Endothelial cell (in vitro differentiated cells): Measurements from ENCODE around the gene OR2G6. TPM values are rescaled to one million over a fixed set of nuclear protein-coding genes. Genes with fewer than 3 reads are reported as not detected.

Experiments
- DNase-seq: peaks from one replicate; pipeline ENCODE4 v3.0.0; 2021; ENCODE audit warnings: low spot score
- H3K27ac Mint-ChIP-seq: one replicate; pipeline ENCODE4 v1.8.0; 2021; ENCODE audit warnings: mixed read lengths, inconsistent platforms; ENCODE audit not compliant: unreplicated experiment
- H3K27me3 Mint-ChIP-seq: one replicate; pipeline ENCODE4 v1.8.0; 2021; ENCODE audit warnings: mild to moderate bottlenecking, moderate library complexity, mixed read lengths, inconsistent platforms; ENCODE audit not compliant: unreplicated experiment
- H3K36me3 Mint-ChIP-seq: one replicate; pipeline ENCODE4 v1.8.0; 2021; ENCODE audit warnings: mild to moderate bottlenecking, low read depth, mixed read lengths, inconsistent platforms; ENCODE audit not compliant: unreplicated experiment
- H3K4me1 Mint-ChIP-seq: one replicate; pipeline ENCODE4 v1.8.0; 2021; ENCODE audit warnings: mild to moderate bottlenecking, mixed read lengths, inconsistent platforms; ENCODE audit not compliant: unreplicated experiment
- H3K4me3 Mint-ChIP-seq: one replicate; pipeline ENCODE4 v1.8.0; 2021; ENCODE audit warnings: mild to moderate bottlenecking, mixed read lengths, inconsistent platforms; ENCODE audit not compliant: unreplicated experiment
- H3K9me3 Mint-ChIP-seq: one replicate; pipeline ENCODE4 v1.8.0; 2021; ENCODE audit warnings: mixed read lengths, inconsistent platforms; ENCODE audit not compliant: unreplicated experiment
- CTCF ChIP-seq: fragments of 200-600 bp; sonication (generic); IDR thresholded peaks from one replicate; pipeline ENCODE4 v1.5.0; 2021; ENCODE audit warnings: antibody characterized with exemption; ENCODE audit not compliant: unreplicated experiment
- total RNA-seq: library from RNA; stranded (reverse); fragmentation: NEBNext Ultra II Directional; extraction: Animal tissue kit (Norgen Biotek cat#: 25700); gene quantifications from one replicate; pipeline ENCODE4 v1.2.1, GENCODE V29; 2021; ENCODE audit not compliant: unreplicated experiment

The OR2G6 gene
- total RNA-seq, 1 donor from 2014 or later, result not detected

GRCh38 chr1:248576260-248576980 lies 68.5 kb downstream of the OR2G6 start:
- Mint-ChIP-seq H3K4me3 (no peak overlapping the region), H3K36me3 (no peaks in the 10 kb centered on the region), H3K9me3 (peaks cover 14% of the 10 kb centered on the region), H3K27ac (no peak overlapping the region), H3K4me1 (no peaks in the 10 kb centered on the region), H3K27me3 (peaks cover 2% of the 10 kb centered on the region)
- no peak for TF ChIP-seq CTCF
- no peak for DNase-seq

Other genes with a start within 250 kb of the OR2G6 start
- not detected for gene OR2T33, start 230.1 kb upstream of the OR2G6 start, total RNA-seq
- not detected for gene OR2T12, start 204.6 kb upstream of the OR2G6 start, total RNA-seq
- gene OR2M7, start 183.5 kb upstream of the OR2G6 start, total RNA-seq, result not detected
- not detected for gene OR14C36, start 159.3 kb upstream of the OR2G6 start, total RNA-seq
- gene OR2T4, start 146.4 kb upstream of the OR2G6 start, total RNA-seq, result not detected
- not detected for gene OR2T6, start 132.3 kb upstream of the OR2G6 start, total RNA-seq
- not detected for gene OR2T1, start 105.0 kb upstream of the OR2G6 start, total RNA-seq
- not detected for gene OR2T2, start 62.4 kb upstream of the OR2G6 start, total RNA-seq
- gene OR2T3, start 34.7 kb upstream of the OR2G6 start, total RNA-seq, result not detected
- not detected for gene OR2T5, start 19.5 kb upstream of the OR2G6 start, total RNA-seq
- gene OR2T29, start 54.7 kb downstream of the OR2G6 start, total RNA-seq, result not detected
- gene OR2T34, start 66.7 kb downstream of the OR2G6 start, total RNA-seq, result not detected
- gene OR2T10, start 89.6 kb downstream of the OR2G6 start, total RNA-seq, result not detected
- gene OR2T11, start 127.0 kb downstream of the OR2G6 start, total RNA-seq, result not detected
- not detected for gene OR2T35, start 137.2 kb downstream of the OR2G6 start, total RNA-seq
- not detected for gene OR2T27, start 147.5 kb downstream of the OR2G6 start, total RNA-seq
- not detected for gene OR14I1, start 194.7 kb downstream of the OR2G6 start, total RNA-seq
- not detected for gene LYPD8, start 247.7 kb downstream of the OR2G6 start, total RNA-seq